GM12878 (cell line): Measurements from ENCODE around the gene LCE1A. TPM values are rescaled to one million over a fixed set of nuclear protein-coding genes. Genes with fewer than 3 reads are reported as not detected.

ENCODE experiments used
- ATAC-seq: fragments of 200-7000 bp; cut with Tn5 transposase; 3 replicates; pipeline ENCODE4 v1.9.1; 2020; ENCODE audit warnings: mild to moderate bottlenecking, moderate library complexity
- BruUV-seq: library from RNA; stranded (reverse); fragments of 400-500 nt; replicated peaks from 2 replicates; lab custom pipeline; 2021; lab: Mats Ljungman, UMichigan
- CTCF ChIA-PET: fragments of 300-600 bp; sonication (Branson Sonifier 250); formaldehyde crosslinking; extraction: SDS; loops from one replicate; lab custom pipeline; 2021; ENCODE audit warnings: inconsistent platforms; lab: Yijun Ruan, JAX
- POLR2A ChIA-PET: fragments of 350-600 bp; formaldehyde crosslinking; extraction: SDS; loops from one replicate; lab custom pipeline; 2021; ENCODE audit warnings: inconsistent platforms; lab: Charles Lee
- RAD21 ChIA-PET: fragments of 300-600 bp; sonication (Branson Sonifier 250); formaldehyde crosslinking; loops from one replicate; lab custom pipeline; 2023; ENCODE audit warnings: antibody characterized with exemption; ENCODE audit not compliant: unreplicated experiment; lab: Charles Lee
- SMC1A ChIA-PET: fragments of 300-600 bp; sonication (Branson Sonifier 250); formaldehyde crosslinking; loops from one replicate; lab custom pipeline; 2023; ENCODE audit not compliant: unreplicated experiment, uncharacterized antibody; lab: Charles Lee
- DNase-seq: peaks from one replicate; pipeline ENCODE4 v3.0.0-alpha.2; 2011; ENCODE audit warnings: low read depth, low spot score
- FAIRE-seq: peaks from 3 replicates; lab custom pipeline; 2011; peaks lifted over from hg19 to GRCh38; lab: Jason Lieb, UNC
- H2AFZ ChIP-seq: 2 replicates; pipeline ENCODE4 v1.6.0; 2011; ENCODE audit warnings: low read depth, low read length, control low read depth; ENCODE audit not compliant: control insufficient read depth
- H3K27ac ChIP-seq: 2 replicates; pipeline ENCODE4 v1.5.1; 2011; ENCODE audit warnings: control low read depth; ENCODE audit not compliant: control insufficient read depth, insufficient read depth
- H3K27me3 ChIP-seq, 2 experiments: replicated peaks in 1 of 2; 2 replicates each; pipeline versions ENCODE4 v1.6.0 to v1.6.1; 2011; ENCODE audit warnings: low read length in 1 of 2; ENCODE audit not compliant: control insufficient read depth in 2 of 2, insufficient read depth in 2 of 2
- H3K36me3 ChIP-seq, 2 experiments: 2 replicates each; pipeline ENCODE4 v1.5.1; 2011; ENCODE audit warnings: low read length in 1 of 2; ENCODE audit not compliant: control insufficient read depth in 2 of 2, insufficient read depth in 2 of 2
- H3K4me1 ChIP-seq: 2 replicates; pipeline ENCODE4 v1.6.1; 2011; ENCODE audit warnings: mild to moderate bottlenecking, low read length, moderate library complexity, mixed read lengths; ENCODE audit not compliant: control insufficient read depth, insufficient read depth
- H3K4me2 ChIP-seq: 2 replicates; pipeline ENCODE4 v1.6.0; 2011; ENCODE audit warnings: control low read depth; ENCODE audit not compliant: control insufficient read depth, insufficient read depth
- H3K4me3 ChIP-seq: fragments of 200-600 bp; sonication (generic); 2 replicates; pipeline ENCODE4 v1.5.1; 2016
- H3K79me2 ChIP-seq: 2 replicates; pipeline ENCODE4 v1.6.0; 2011; ENCODE audit warnings: low read length; ENCODE audit not compliant: control insufficient read depth, insufficient read depth
- H3K9ac ChIP-seq: 2 replicates; pipeline ENCODE4 v1.8.0; 2011; ENCODE audit warnings: low read length, control low read depth, mixed read lengths; ENCODE audit not compliant: control insufficient read depth, insufficient read depth
- H3K9me3 ChIP-seq: replicated peaks from 3 replicates; pipeline ENCODE4 v1.5.1; 2011; ENCODE audit warnings: mild to moderate bottlenecking, low read length; ENCODE audit not compliant: control insufficient read depth, insufficient read depth
- H4K20me1 ChIP-seq: 2 replicates; pipeline ENCODE4 v1.6.0; 2011; ENCODE audit not compliant: control insufficient read depth, insufficient read depth
- CBX3 ChIP-seq: fragments of 200-600 bp; sonication (generic); IDR thresholded peaks from 2 replicates; pipeline ENCODE4 v1.6.1; 2016; ENCODE audit warnings: low read depth, borderline replicate concordance
- EED ChIP-seq: sonication (generic); IDR thresholded peaks from 2 replicates; pipeline ENCODE4 v1.6.1; 2016; ENCODE audit warnings: antibody characterized with exemption, low read depth
- EP300 ChIP-seq, 2 experiments: fragments of 150-350 bp in 1 of 2; IDR thresholded peaks; 2 replicates each; pipeline ENCODE4 v1.6.1; 2011 to 2012; ENCODE audit warnings: low read depth in 2 of 2, low read length in 2 of 2, borderline replicate concordance in 1 of 2, improper control_type of control experiment in 1 of 2, inconsistent platforms in 1 of 2; ENCODE audit not compliant: control insufficient read depth in 1 of 2
- MEF2A ChIP-seq: IDR thresholded peaks from 2 replicates; pipeline ENCODE4 v1.6.1; 2011; ENCODE audit warnings: low read depth, mild to moderate bottlenecking, low read length, moderate library complexity; ENCODE audit not compliant: insufficient read depth
- NFXL1 ChIP-seq: fragments of 450-650 bp; IDR thresholded peaks from 2 replicates; pipeline ENCODE4 v1.6.1; 2017; ENCODE audit warnings: antibody characterized with exemption, mild to moderate bottlenecking, borderline replicate concordance
- NR2C2 ChIP-seq: IDR thresholded peaks from 2 replicates; pipeline ENCODE4 v1.6.1; 2011; ENCODE audit warnings: borderline replicate concordance, low read depth; ENCODE audit not compliant: control insufficient read depth, insufficient read length
- ZNF622 ChIP-seq: fragments of 450-650 bp; IDR thresholded peaks from 2 replicates; pipeline ENCODE4 v1.6.1; 2017; ENCODE audit warnings: mild to moderate bottlenecking, inconsistent platforms
- in situ Hi-C: fragments of 300-500 bp; cut with MboI; formaldehyde crosslinking; loops from 9 replicates; pipeline ENCODE4 v1.14.3; 2018; ENCODE audit warnings: mixed read lengths
- intact Hi-C: fragments of 100-400 bp; cut with micrococcal nuclease; formaldehyde crosslinking; loops from one replicate; pipeline ENCODE4 v1.14.2; 2022; ENCODE audit not compliant: unreplicated experiment
- polyA plus RNA-seq, 11 experiments: library from polyadenylated mRNA; depleted of rRNA in 4 of 11; unstranded in 6 of 11; stranded (reverse) in 5 of 11; fragments of >200 nt; fragmentation: Nextera tagmentation in 4 of 11; fragmentation: Illumina TruSeq in 1 of 11; extraction: Ambion mirVana in 4 of 11; extraction: Trizol in 1 of 11; gene quantifications; 1 replicate in 1 of 11; 2 replicates in 10 of 11; pipeline versions ENCODE4 v1.2.1 to v1.2.3, GENCODE V29; 2011 to 2016; ENCODE audit warnings: inconsistent platforms in 2 of 11, missing spikeins in 2 of 11, low read depth in 1 of 11
- total RNA-seq, 4 experiments: library from RNA; depleted of rRNA in 3 of 4; stranded (reverse); fragments of >200 nt in 3 of 4; fragmentation: Illumina TruSeq in 1 of 4; extraction: Trizol in 1 of 4; gene quantifications; 2 replicates each; pipeline versions ENCODE4 v1.2.1 to v1.2.3, GENCODE V29; 2013 to 2021

The LCE1A gene
- total and polyA plus RNA-seq, 10 of the 15 experiments (the other 5 are each of a cell fraction or from before 2014, with no cell fraction given): not detected

DNA sequence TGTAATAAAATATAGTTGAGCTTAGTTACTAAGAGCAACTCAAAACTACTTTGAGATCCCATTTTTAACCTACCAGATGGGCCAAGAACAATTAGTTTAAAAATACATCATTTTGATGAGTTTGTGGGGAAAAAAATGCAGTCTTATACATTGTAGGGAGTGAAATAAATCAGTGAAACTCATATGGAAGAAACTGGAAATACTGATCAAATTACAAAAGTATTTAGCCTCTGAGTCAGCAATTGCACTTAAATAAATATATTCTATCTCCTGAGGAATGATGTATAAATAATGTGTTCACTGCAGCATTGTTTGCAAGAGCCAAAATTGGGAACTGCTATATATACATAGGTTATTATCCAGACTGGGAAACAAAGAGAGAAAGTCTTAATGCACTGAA lies 46.2 kb downstream of the LCE1A start:
- no peaks in the 10 kb centered on the region for H3K36me3 ChIP-seq
- in situ Hi-C loops (loop anchor here (5.0 to 10.0 kb wide), 3 partner anchors 54 to 354 kb away; no protein-coding TSS in a partner anchor), intact Hi-C loops (loop anchor here (10.0 kb wide), 1 partner anchor 161 kb away; the partner anchor contains the start of gene SPRR1B)
- FAIRE-seq (no peak), DNase-seq (no peak), ATAC-seq (no peak)
- H3K79me2 ChIP-seq: no peaks in the 10 kb centered on the region
- POLR2A ChIA-PET: interaction anchor here (0.7 kb wide), 1 partner anchor 88 kb away, joined by 3 read pairs; no protein-coding TSS in a partner anchor
- H3K4me2 ChIP-seq: no peak overlapping the region
- peaks cover 19% of the 10 kb centered on the region for H3K4me1 ChIP-seq
- SMC1A ChIA-PET: interaction anchor here (1.1 to 6.0 kb wide), 4 partner anchors 10 to 319 kb away, joined by 3 to 49 read pairs (median 4); no protein-coding TSS in a partner anchor
- no peak for TF ChIP-seq MEF2A
- TF ChIP-seq EP300 (IDR thresholded peaks at IDR 0.05; ENCODE audit: borderline replicate concordance in 1 of 2, control insufficient read depth in 1 of 2, low read depth in 2 of 2, low read length in 2 of 2): no peak
- no peak for TF ChIP-seq NR2C2
- no peak for TF ChIP-seq ZNF622
- no peak for TF ChIP-seq NFXL1
- TF ChIP-seq CBX3: no peak
- TF ChIP-seq EED: no peak
- CTCF ChIA-PET: interaction anchor here (1.1 to 7.4 kb wide), 5 partner anchors 53 to 355 kb away, joined by 5 to 106 read pairs (median 49); no protein-coding TSS in a partner anchor
- no peak overlapping the region for H3K27ac ChIP-seq
- no peaks in the 10 kb centered on the region for H3K9me3 ChIP-seq
- no peak overlapping the region for H2AFZ ChIP-seq
- H4K20me1 ChIP-seq: no peaks in the 10 kb centered on the region
- RAD21 ChIA-PET: interaction anchor here (1.5 to 5.4 kb wide), 2 partner anchors 53 to 319 kb away, joined by 10 to 60 read pairs; no protein-coding TSS in a partner anchor
- no TSS peak for BruUV-seq
- no peak overlapping the region for H3K9ac ChIP-seq
- no peak overlapping the region for H3K4me3 ChIP-seq
- no peaks in the 10 kb centered on the region for H3K27me3 ChIP-seq
